ENCODE data around the gene ODC1. TPM values are rescaled to one million over a fixed set of nuclear protein-coding genes. Genes with fewer than 3 reads are reported as not detected.
"Not testable (repeated sequence)": the region's sequence is repeated elsewhere in the genome, so short reads cannot be mapped to it uniquely, and the experiment has no call there.

The ODC1 gene
- total RNA-seq, 1 donor from 2014 or later, result 55.8 TPM

DNA sequence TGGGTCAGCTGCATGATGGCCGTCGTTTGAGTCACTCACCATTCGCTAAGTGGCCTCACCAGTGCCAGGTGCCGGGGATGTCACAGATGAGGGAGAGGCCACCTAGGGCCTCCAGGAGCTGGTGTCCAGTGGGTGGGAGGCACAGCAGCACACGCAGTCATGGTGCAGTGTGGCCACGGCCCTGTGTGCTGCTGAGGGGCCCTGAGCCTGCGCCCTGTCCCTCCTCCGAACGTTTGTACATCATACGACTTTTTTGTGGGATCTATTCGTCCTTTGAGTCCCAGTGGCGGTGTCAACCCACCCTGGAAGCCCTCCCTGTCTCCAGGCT lies 30.1 kb upstream of the ODC1 start:
- DNase-seq, result no peak

DNA sequence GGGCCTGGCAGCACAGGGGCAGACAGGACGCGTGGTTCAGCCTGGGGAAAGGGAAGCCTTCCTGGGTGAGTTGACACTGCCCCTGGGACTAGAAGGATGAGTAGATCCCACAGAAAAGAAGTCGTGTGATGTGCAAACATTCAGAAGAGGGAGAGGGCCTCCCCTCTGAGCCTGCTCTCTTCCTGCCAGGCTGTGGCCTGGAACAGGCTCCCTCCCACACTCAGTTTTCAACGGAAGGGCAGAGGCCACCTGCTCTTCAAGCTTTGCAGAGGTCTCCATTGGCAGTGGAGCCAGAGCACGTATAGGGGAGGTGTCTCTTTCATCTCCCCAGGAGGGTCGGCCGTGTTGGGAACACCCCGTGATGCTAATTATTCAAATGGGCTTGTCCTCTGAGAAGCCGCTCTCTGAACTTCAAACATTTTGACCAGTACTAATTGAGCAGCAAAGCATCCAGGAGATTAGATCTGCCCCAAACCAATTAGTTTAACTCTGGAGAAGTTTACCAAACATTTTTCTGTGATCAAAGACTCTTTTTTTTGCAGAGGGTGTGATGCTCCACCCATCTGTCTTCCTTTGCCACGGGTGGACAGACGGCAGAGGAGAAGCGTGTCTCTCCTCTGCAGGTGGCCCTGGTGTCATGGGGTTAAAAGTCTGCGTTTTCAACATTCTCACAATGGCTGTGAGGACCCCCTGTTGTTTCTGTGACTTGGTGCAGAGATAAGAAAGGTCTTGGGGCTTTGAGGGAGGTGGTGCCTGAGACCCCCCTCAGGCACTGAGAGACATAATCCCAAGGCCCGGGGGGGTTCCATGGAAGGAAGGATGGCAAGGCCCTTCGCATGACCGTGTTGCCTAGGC lies 29.5 kb upstream of the ODC1 start:
- no peak for DNase-seq

DNA sequence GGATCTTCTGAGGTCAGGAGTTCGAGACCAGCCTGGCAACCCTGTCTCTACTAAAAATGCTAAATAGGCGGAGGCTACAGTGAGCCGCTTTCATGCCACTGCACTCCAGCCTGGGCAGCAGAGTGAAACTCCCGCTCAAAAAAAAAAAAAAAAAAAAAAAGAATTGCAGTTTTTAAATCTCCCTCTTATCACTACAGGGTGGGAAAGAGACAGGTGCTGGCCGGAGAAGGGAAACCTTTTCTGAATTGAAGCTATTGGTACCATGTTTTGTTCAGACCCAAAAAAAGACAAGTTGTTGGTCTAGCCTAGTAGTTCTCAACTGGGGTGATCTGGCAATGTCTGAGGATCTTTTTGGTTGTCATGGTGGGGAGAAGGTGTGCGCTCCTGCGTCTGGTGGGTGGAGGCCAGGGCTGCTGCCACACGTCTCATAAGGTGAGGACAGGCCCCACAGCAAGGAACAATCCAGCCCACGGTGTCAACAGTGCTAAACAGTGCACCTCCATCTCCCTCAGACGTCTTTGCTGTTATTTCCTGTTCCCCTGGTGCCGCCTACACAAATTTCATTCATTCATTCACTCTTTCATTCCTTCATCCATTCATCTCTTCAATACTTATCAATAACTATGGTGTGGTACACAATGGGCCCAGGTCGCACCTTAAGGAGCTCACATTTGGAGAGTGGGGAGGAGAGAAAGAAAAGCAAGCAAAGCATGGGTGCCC lies 28.8 kb upstream of the ODC1 start:
- DNase-seq, result no peak

DNA sequence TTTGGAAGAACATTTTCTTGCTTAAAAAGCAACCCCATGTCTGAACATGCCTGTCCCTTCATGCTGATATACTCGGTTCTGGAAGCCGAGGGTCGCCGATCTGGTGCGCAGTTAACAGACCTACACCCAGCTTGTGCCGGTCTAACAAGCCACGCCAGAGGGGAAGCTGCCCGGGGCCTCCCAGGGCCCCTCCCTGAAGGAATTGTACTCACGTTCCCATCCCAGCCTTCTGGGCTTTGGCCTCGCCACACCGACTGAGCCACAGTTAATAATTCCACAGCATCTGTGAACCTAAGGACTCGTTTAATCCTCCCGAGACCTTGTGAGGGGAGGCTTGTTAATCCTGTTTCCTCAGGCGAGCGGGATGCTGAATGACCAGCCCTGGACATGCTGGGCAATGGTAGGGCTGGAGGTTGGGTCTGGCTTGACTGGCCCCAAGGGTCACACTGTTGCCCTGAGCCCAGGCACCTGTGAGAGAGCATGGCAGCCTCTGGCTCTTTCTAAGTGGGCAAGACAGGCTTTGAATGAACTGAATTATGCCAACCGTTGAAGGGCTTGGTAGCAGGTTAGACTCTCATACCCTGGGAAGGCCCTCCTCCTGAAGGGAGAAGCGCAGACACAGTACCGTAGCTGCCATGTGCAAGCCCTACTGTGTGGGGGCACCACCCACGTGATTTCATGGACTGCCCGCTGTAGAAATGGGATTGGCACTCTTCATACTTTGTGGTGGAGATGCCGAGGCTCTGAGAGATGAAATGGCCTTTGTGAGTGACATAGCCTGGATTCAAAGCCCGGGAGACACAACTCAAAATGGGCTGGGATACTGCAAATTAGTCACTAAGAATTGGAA lies 27.9 kb upstream of the ODC1 start:
- no peak for DNase-seq

DNA sequence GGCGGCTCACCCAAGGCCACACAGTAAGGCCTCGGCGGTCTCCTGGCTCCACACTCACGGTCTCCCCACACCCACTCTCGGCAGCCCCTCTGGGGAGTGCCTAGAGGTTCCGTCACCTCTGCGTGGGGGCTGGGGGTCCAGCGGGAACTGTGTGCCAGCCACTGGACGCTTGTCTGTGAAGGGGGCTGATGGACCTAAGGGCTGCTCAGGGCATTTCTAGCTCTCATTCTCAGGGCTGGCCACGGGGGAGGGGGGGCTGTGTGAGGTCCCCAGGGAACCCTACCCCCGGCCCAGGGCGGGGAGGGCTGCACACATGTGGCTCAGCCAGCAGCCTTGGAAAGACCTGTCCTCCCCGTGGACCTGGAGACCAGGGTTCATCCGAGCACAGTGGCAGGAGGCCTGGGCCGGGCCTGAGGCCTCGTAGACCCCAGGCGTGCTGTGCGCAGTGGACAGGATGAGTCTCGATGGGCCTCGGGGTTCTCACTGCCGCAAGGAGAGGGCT lies 27.1 kb upstream of the ODC1 start:
- no peak for DNase-seq

DNA sequence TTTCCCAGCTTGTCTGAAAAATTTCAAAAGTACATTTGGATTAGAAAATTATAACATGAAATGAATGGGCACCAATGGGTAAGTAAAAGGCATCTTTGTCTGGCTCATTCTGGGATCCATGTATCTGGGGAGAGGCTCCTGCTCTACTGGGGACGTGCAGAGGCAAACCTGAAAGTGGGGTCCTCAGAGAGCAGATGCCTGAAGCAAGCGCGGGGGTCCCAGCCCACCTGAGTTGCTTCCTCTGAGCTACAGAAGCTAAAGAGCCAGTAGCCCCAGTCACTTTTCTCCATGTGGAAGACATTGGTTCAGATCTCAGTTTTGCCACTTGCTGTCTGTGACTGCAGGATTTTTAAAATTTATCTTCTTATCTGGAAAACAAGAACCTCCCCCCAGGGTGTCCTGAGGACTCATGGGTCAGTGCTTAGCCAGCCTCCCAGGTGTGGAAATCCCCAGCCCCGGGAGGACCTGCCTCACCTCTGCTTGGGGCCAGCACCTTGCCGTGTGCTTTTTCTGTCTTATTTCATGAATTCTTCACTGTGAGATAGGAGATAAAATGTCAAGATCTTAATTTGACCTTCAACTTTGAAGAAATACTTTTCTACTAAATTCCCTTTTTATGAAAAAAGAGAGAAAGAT lies 25.1 kb upstream of the ODC1 start:
- DNase-seq, result no peak

- DNase-seq, result no peak
Measured at GRCh38 chr2:10471955-10472354, 23.8 kb upstream of the ODC1 start.

DNA sequence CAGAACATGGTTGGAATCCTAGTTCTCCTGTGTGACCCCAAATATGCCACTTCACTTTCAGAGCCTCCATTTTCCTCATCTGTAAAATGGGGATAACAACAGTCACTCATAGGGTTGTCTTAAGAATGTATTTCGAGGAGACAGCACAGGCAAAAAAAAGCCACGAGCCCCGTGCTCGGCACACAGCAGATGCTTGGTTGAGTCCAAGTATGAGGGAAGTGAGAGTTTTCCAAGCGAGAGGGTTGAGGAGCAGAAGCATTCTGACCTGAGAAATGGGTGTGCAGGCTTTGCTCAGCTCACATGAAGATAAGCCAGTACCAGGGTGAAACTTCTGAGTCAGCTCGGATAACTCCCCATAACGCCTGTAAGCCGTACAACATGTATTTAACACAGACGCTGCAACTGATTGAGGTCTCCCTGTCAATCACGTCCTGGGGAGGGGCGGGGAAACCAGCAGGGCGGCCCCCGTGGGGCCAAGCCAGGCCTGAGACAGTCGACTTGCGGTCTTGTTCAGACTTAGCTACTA lies 23.0 kb upstream of the ODC1 start:
- no peak for DNase-seq

DNA sequence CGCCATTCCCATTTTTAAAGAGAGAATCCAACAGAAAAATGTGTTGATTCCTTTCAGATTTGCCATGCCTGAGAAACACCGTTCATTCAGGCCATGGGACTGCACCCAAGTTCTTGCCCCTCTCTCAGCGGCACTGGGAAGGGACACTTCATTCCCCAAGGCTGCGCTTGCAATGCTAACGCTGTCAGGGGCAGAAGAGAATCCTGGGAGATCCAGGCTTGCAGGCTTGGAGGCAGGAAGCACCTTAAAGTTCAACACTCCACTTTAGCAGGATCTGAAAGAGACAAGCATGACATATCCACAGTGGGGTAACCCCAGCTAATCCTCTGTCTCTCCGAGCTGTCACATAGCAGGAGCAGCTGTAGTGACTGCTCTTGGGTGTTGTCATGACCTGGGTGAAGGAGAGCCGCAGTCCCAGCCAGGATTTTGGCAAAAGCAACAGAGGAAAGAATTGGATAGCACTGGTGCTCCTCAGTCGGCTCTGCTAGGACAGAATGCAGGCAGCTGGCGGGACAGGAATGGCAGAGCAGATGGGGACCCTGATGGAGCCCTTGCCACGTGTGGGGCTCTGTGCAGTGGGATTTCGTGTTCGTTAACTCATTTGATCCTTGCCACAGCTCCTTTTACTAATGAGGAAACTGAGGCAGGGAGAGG lies 22.0 kb upstream of the ODC1 start:
- DNase-seq, result no peak

DNA sequence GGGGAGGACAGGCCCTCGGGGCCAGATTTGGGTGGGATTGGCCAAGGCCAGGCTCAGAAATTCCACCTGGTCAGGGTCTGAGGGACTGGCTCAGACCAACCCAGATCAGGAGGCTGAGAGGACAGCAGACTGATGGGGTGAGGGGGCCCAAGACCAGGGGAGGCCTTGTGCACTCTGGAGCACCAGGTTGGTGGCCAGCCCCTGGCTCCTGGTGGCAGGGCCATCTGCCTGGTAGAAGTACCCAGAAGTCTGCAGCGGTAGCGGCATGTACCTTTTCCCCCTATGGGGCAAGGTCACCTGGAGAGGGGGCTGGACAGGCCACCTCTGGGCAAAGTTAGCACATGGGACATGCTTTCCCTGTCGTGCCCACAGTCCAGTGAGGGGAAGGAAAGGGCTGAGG lies 21.2 kb upstream of the ODC1 start:
- no peak for DNase-seq

DNA sequence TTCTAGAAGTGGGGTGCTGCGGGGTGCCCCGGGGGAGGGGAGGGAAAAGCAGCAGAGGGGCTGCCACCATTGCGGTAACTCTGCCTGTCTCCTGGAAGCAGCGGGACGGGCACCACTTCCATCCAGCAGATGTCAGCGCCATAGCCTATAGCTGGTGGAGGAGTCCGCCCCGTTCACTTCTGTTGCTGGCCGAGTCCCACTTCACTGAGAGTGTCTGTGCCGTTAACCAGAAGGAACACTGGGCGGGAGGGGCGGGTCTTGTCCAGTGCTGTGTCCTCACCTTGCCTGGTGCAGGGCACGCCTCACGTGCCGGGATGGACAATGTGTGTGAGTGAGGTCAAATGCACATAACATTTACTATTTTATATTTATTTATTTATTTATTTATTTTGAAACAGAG lies 19.3 kb upstream of the ODC1 start:
- no peak for DNase-seq

GRCh38 chr2:10466801-10467200 lies 18.7 kb upstream of the ODC1 start:
- no peak for DNase-seq

DNA sequence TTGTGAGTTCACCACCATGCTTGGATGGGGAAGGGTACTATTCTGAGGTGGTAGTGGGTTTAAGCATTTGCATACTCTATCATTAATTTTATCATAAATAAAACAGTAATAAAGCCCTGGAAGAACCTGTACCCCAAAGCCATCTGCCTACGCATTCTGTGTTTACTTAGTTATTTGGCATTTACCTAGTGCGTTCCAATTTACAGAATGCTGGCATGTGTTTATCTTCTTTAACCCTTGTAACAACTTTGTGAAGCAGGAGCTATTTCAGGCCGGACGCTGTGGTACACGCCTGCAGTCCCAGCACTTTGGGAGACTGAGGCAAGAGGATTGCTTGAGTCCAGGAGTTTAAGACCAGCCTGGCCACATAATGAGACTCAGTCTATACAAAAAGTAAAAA lies 17.8 kb upstream of the ODC1 start:
- no peak for DNase-seq

DNA sequence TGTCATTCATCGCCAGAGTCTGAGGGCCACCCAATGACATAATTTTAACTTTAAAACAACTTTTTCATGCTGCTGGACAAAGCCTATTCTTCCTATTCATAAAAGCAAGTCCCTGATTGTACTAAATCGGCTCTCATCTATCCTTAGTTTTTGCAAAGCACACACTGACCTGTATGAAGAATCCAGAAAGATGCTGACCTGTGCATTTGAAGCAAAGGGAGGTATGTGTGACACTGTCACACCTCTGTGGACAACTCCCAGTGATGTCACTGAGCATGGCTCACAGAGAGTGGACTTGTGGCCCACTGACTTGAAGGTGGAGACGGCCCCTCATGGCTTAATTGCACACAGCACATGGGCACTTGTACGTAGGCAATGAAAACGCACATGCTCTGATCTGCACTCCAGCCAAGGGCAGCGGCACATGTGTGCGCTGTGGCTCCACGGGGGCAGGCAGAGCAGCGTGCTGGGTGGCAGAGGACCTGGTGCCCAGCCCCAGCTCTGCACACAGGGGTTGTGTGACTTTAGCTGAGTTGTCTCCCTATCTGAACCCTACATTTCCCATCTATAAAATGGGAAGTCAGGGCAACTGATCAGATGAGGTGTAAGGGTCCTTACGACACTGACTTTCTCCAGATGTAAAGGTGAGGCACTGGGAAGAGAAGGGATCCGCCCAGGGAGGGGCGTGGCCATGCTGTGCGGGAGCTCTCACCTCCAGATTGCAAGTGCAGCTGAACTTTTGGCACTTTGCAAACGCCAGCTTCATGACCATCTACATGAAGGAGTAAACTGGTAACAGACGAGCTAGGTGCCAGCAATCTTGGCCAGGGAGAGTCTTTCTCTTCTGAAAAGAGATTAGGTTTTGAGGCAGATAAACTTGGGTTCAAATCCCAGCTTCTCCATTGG lies 14.3 kb upstream of the ODC1 start:
- no peak for DNase-seq

- no peak for DNase-seq
Measured at GRCh38 chr2:10460366-10460796, 12.3 kb upstream of the ODC1 start.

DNA sequence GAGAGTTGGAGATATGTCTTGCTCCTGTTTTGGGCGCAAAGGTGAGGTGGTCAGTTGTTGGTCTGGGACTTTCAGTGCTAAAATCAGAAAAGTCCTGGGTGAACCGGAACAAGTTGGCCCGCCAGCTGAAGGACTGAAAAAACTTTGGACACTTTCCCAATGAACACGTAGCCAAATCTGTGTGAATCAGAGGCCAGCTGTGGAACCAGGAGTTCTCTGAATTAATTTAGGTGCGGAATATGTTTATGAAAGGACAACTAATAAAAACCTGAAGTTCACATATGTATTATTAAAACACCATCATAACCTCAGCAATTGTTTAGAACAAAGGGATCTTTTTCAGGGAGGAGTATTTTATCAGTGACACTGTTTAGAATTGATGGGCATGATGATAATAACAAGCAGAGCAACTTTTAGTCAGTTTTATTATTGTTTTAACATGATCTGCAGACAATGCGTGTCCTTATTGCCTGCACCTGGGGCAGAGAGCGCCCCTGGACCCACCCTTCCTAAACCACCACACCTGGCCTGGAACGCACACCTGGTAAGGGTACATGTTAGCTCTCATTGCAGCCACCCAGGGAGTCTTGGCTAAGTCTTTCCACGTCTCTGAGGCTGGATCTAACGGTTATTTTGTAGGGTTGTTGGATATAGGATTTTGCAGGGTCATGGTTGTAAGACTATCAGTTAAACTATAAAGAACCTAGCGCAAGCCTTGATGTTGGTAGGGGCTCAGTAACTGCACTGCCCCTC lies 9.9 kb upstream of the ODC1 start:
- DNase-seq, result peak; percentile 27

DNA sequence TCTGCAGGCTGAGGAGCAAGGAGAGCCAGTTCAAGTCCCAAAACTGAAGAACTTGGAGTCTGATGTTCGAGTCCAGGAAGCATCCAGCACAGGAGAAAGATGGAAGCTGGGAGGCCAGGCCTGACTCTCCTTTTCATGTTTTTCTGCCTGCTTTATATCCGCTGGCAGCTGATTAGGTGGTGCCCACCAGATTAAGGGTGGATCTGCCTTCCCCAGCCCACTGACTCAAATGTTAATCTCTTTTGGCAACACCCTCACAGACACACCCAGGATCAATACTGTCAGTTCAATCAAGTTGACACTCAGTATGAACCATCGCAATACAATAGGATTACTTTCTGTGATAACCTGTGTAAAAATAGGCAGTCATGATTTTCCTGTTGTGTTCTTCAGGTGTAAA lies 9.1 kb upstream of the ODC1 start:
- not testable (repeated sequence) for DNase-seq

- no peak for DNase-seq
Measured at GRCh38 chr2:10454505-10454904, 6.4 kb upstream of the ODC1 start.

- DNase-seq, result no peak
Measured at GRCh38 chr2:10453905-10454298, 5.8 kb upstream of the ODC1 start.

All from skin of body (tissue), 2 donors.